Measurements from ENCODE around the gene CCNB3.

DNA sequence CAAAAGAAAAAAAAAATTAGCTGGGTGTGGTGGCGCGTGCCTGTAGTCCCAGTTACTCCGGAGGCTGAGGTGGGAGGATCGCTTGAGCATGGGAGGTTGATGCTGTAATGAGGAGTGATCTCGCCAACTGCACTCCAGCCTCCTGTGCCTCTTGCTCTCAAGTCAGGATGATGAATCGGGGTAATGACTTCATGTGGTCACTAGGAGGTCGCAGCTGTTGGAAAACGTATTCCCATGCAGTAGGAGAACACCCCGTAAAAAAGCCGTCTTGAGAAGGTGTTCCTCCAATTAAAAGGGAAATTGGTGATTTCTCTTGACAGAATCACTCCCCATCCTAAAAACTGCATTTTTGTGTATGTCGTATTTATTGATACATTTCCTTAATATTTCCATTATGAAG is 2.2 kb downstream of the CCNB3 start:
- TF ChIP-seq, protein P1, sequence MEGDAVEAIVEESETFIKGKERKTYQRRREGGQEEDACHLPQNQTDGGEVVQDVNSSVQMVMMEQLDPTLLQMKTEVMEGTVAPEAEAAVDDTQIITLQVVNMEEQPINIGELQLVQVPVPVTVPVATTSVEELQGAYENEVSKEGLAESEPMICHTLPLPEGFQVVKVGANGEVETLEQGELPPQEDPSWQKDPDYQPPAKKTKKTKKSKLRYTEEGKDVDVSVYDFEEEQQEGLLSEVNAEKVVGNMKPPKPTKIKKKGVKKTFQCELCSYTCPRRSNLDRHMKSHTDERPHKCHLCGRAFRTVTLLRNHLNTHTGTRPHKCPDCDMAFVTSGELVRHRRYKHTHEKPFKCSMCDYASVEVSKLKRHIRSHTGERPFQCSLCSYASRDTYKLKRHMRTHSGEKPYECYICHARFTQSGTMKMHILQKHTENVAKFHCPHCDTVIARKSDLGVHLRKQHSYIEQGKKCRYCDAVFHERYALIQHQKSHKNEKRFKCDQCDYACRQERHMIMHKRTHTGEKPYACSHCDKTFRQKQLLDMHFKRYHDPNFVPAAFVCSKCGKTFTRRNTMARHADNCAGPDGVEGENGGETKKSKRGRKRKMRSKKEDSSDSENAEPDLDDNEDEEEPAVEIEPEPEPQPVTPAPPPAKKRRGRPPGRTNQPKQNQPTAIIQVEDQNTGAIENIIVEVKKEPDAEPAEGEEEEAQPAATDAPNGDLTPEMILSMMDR (conservative IDR thresholded peaks at IDR 0.05; ENCODE audit: low read depth, low read length), result no peak
- TF ChIP-seq POLR2A (IDR thresholded peaks at IDR 0.05; ENCODE audit: low read depth, low read length), result no peak
- TF ChIP-seq MXI1 (IDR thresholded peaks at IDR 0.05; ENCODE audit: borderline replicate concordance, low read depth, low read length), result no peak
- TF ChIP-seq USF2 (IDR thresholded peaks at IDR 0.05; ENCODE audit: low read depth, low read length), result no peak
- no peak for TF ChIP-seq MAFK (IDR thresholded peaks at IDR 0.05; ENCODE audit: low read depth, low read length)
- TF ChIP-seq CEBPB (IDR thresholded peaks at IDR 0.05; ENCODE audit: low read depth, low read length), result no peak
- no peak for TF ChIP-seq SMC3 (IDR thresholded peaks at IDR 0.05; ENCODE audit: low read depth, low read length)
- no peak for TF ChIP-seq BHLHE40 (IDR thresholded peaks at IDR 0.05; ENCODE audit: low read depth, low read length)
- TF ChIP-seq ELK1 (IDR thresholded peaks at IDR 0.05; ENCODE audit: borderline replicate concordance, low read depth, low read length), result no peak
